ENCODE data around the gene IDI1.

- TF ChIP-seq POLR2AphosphoS5 (IDR thresholded peaks at IDR 0.05) (no peak), CTCF (IDR thresholded peaks at IDR 0.05) (no peak)
Observed at GRCh38 chr10:1050554-1050953, 1.6 kb upstream of the IDI1 start.
